Trophoblast cell (in vitro differentiated cells and primary cell): Measurements from ENCODE around the gene RBM28.

Experiments used
- DNase-seq, 2 donors: peaks; one replicate each; pipeline ENCODE4 v3.0.0-alpha.2; 2016
- H2AFZ ChIP-seq: 2 replicates; pipeline ENCODE4 v1.6.1; 2013; ENCODE audit warnings: low read length, moderate library complexity, mild to moderate bottlenecking; ENCODE audit not compliant: insufficient read depth, poor library complexity
- H2AK5ac ChIP-seq: 2 replicates; pipeline ENCODE4 v1.6.1; 2013; ENCODE audit warnings: mild to moderate bottlenecking, low read length
- H2BK120ac ChIP-seq: 2 replicates; pipeline ENCODE4 v1.6.1; 2013; ENCODE audit warnings: low read length, mild to moderate bottlenecking, moderate library complexity; ENCODE audit not compliant: insufficient read depth, poor library complexity
- H2BK12ac ChIP-seq: 2 replicates; pipeline ENCODE4 v1.6.1; 2013; ENCODE audit warnings: mild to moderate bottlenecking, low read length, moderate library complexity
- H2BK5ac ChIP-seq: 2 replicates; pipeline ENCODE4 v1.6.1; 2013; ENCODE audit warnings: low read length, low read depth, moderate library complexity, mild to moderate bottlenecking; ENCODE audit not compliant: poor library complexity
- H3K14ac ChIP-seq: 2 replicates; pipeline ENCODE4 v1.6.1; 2013; ENCODE audit warnings: mild to moderate bottlenecking, low read length
- H3K18ac ChIP-seq: 2 replicates; pipeline ENCODE4 v1.6.1; 2013; ENCODE audit warnings: mild to moderate bottlenecking, low read length
- H3K23ac ChIP-seq: 2 replicates; pipeline ENCODE4 v1.6.1; 2013; ENCODE audit warnings: low read length
- H3K27ac ChIP-seq: 2 replicates; pipeline ENCODE4 v1.5.1; 2013; ENCODE audit warnings: low read depth, mild to moderate bottlenecking, inconsistent platforms, low read length, moderate library complexity
- H3K27me3 ChIP-seq: 2 replicates; pipeline ENCODE4 v1.6.1; 2013; ENCODE audit warnings: inconsistent platforms, mild to moderate bottlenecking, low read length, moderate library complexity; ENCODE audit not compliant: insufficient read depth
- H3K36me3 ChIP-seq, 2 experiments: 1 replicate in 1 of 2; 2 replicates in 1 of 2; pipeline ENCODE4 v1.6.1; 2013; ENCODE audit warnings: low read length in 2 of 2, mild to moderate bottlenecking in 2 of 2, moderate library complexity in 1 of 2; ENCODE audit not compliant: insufficient read depth in 2 of 2, control insufficient read depth in 1 of 2
- H3K4ac ChIP-seq: 2 replicates; pipeline ENCODE4 v1.6.1; 2013; ENCODE audit warnings: low read depth, mild to moderate bottlenecking, low read length, moderate library complexity
- H3K4me1 ChIP-seq, 2 experiments: 1 replicate in 1 of 2; 2 replicates in 1 of 2; pipeline ENCODE4 v1.6.1; 2013; ENCODE audit warnings: low read length in 2 of 2, mild to moderate bottlenecking in 2 of 2, moderate library complexity in 1 of 2; ENCODE audit not compliant: insufficient read depth in 2 of 2, control insufficient read depth in 1 of 2
- H3K4me2 ChIP-seq: 2 replicates; pipeline ENCODE4 v1.6.1; 2013; ENCODE audit warnings: inconsistent platforms, mild to moderate bottlenecking, low read length, moderate library complexity
- H3K4me3 ChIP-seq: 2 replicates; pipeline ENCODE4 v1.5.1; 2013; ENCODE audit warnings: mild to moderate bottlenecking, low read depth, low read length, inconsistent platforms
- H3K79me1 ChIP-seq: one replicate; pipeline ENCODE4 v1.6.1; 2013; ENCODE audit warnings: low read length
- H3K79me2 ChIP-seq: 2 replicates; pipeline ENCODE4 v1.6.1; 2013; ENCODE audit warnings: low read length, mild to moderate bottlenecking; ENCODE audit not compliant: control insufficient read depth, insufficient read depth, poor library complexity
- H3K9ac ChIP-seq: 2 replicates; pipeline ENCODE4 v1.6.1; 2013; ENCODE audit warnings: mild to moderate bottlenecking, low read length
- H3K9me3 ChIP-seq: 2 replicates; pipeline ENCODE4 v1.6.1; 2013; ENCODE audit warnings: low read depth, mild to moderate bottlenecking, control low read depth, inconsistent platforms, low read length; ENCODE audit not compliant: insufficient read depth
- H4K12ac ChIP-seq: 2 replicates; pipeline ENCODE4 v1.6.1; 2013; ENCODE audit warnings: low read depth, mild to moderate bottlenecking, low read length, moderate library complexity
- H4K8ac ChIP-seq: 2 replicates; pipeline ENCODE4 v1.6.1; 2013; ENCODE audit warnings: low read depth, mild to moderate bottlenecking, low read length, moderate library complexity
- H4K91ac ChIP-seq: one replicate; pipeline ENCODE4 v1.6.1; 2013; ENCODE audit warnings: low read depth, mild to moderate bottlenecking, low read length, moderate library complexity
- WGBS: extraction: QIAGEN DNeasy Blood & Tissue Kit; methylation state at CpG from one replicate; pipeline ENCODE4 v1.1.7; 2013; ENCODE audit warnings: missing lambda C conversion rate; ENCODE audit not compliant: insufficient read length, insufficient coverage; ENCODE audit errors: extremely low coverage; 5-methylcytosine and 5-hydroxymethylcytosine counted together

Gene RBM28

GRCh38 chr7:128309124-128309523, 34.6 kb downstream of the RBM28 start:
- Histone ChIP-seq H3K27me3 (no peaks in the 10 kb centered on the region), H3K36me3 (peaks cover 24 to 42% of the 10 kb centered on the region in 2 experiments), H2AK5ac (no peak overlapping the region), H2AFZ (no peak overlapping the region), H2BK12ac (no peak overlapping the region), H4K8ac (no peak overlapping the region), H3K9ac (no peak overlapping the region), H3K4me1 (peaks cover 0 to 6% of the 10 kb centered on the region in 2 experiments), H4K12ac (no peak overlapping the region), H3K4me2 (no peak overlapping the region), H3K27ac (no peak overlapping the region), H3K4me3 (no peak overlapping the region), H4K91ac (no peak overlapping the region), H3K9me3 (no peaks in the 10 kb centered on the region), H3K79me1 (no peaks in the 10 kb centered on the region), H3K14ac (no peak overlapping the region), H3K79me2 (no peaks in the 10 kb centered on the region), H3K18ac (no peak overlapping the region), H3K4ac (no peak overlapping the region), H2BK5ac (no peak overlapping the region), H2BK120ac (no peak overlapping the region), H3K23ac (no peak overlapping the region)
- no peak for DNase-seq
- no CpG with 5 or more reads among the region's 6 CpGs for WGBS

GRCh38 chr7:128307061-128307460, 36.6 kb downstream of the RBM28 start:
- Histone ChIP-seq H2AFZ (no peak overlapping the region), H3K23ac (no peak overlapping the region), H3K27me3 (no peaks in the 10 kb centered on the region), H4K8ac (no peak overlapping the region), H3K4me3 (no peak overlapping the region), H2AK5ac (no peak overlapping the region), H3K4ac (no peak overlapping the region), H2BK5ac (no peak overlapping the region), H3K4me2 (no peak overlapping the region), H3K9me3 (no peaks in the 10 kb centered on the region), H2BK120ac (no peak overlapping the region), H3K79me2 (no peaks in the 10 kb centered on the region), H3K79me1 (no peaks in the 10 kb centered on the region), H3K9ac (no peak overlapping the region), H3K27ac (no peak overlapping the region), H3K4me1 (peaks cover 0 to 6% of the 10 kb centered on the region in 2 experiments), H3K18ac (no peak overlapping the region), H4K91ac (no peak overlapping the region), H3K36me3 (peaks cover 24 to 40% of the 10 kb centered on the region in 2 experiments), H2BK12ac (no peak overlapping the region), H3K14ac (no peak overlapping the region), H4K12ac (no peak overlapping the region)
- WGBS = no CpG with 5 or more reads among the region's 2 CpGs
- peak in 1 of 2 donors; percentile 8 for DNase-seq

- H3K4me3 ChIP-seq = no peak overlapping the region
- H2BK5ac ChIP-seq = no peak overlapping the region
- H3K27ac ChIP-seq = no peak overlapping the region
- no peaks in the 10 kb centered on the region for H3K79me1 ChIP-seq
- H3K9me3 ChIP-seq = no peaks in the 10 kb centered on the region
- no peak overlapping the region for H2AFZ ChIP-seq
- no peak overlapping the region for H2BK12ac ChIP-seq
- WGBS = no CpG with 5 or more reads among the region's 1 CpG
- H3K23ac ChIP-seq = no peak overlapping the region
- H3K79me2 ChIP-seq = no peaks in the 10 kb centered on the region
- no peak overlapping the region for H2AK5ac ChIP-seq
- no peak overlapping the region for H3K4ac ChIP-seq
- no peak overlapping the region for H4K8ac ChIP-seq
- no peak overlapping the region for H3K9ac ChIP-seq
- no peak overlapping the region for H2BK120ac ChIP-seq
- no peaks in the 10 kb centered on the region for H3K4me1 ChIP-seq
- DNase-seq = peak; percentile 42 to 82
- H4K91ac ChIP-seq = no peak overlapping the region
- no peaks in the 10 kb centered on the region for H3K27me3 ChIP-seq
- H3K36me3 ChIP-seq = peaks cover 17 to 26% of the 10 kb centered on the region in 2 experiments
- no peak overlapping the region for H4K12ac ChIP-seq
- H3K18ac ChIP-seq = no peak overlapping the region
- H3K14ac ChIP-seq = no peak overlapping the region
- H3K4me2 ChIP-seq = no peak overlapping the region
Observed at GRCh38 chr7:128304212-128304611, 39.5 kb downstream of the RBM28 start.

- Histone ChIP-seq H3K4me2 (no peak overlapping the region), H2AFZ (no peak overlapping the region), H3K27me3 (no peaks in the 10 kb centered on the region)
Observed at GRCh38 chr7:128303643-128304042, 40.1 kb downstream of the RBM28 start.

More at GRCh38 chr7:128303643-128304042, 40.1 kb downstream of the RBM28 start:
- Histone ChIP-seq H3K9ac (no peak overlapping the region), H4K91ac (no peak overlapping the region), H3K23ac (no peak overlapping the region), H3K9me3 (no peaks in the 10 kb centered on the region), H2BK120ac (no peak overlapping the region), H3K18ac (no peak overlapping the region), H3K79me1 (no peaks in the 10 kb centered on the region), H4K12ac (no peak overlapping the region), H2AK5ac (no peak overlapping the region), H3K36me3 (peaks cover 17 to 26% of the 10 kb centered on the region in 2 experiments), H4K8ac (no peak overlapping the region), H3K4me3 (no peak overlapping the region), H3K4me1 (no peaks in the 10 kb centered on the region), H3K27ac (no peak overlapping the region), H2BK12ac (no peak overlapping the region), H2BK5ac (no peak overlapping the region), H3K79me2 (no peaks in the 10 kb centered on the region), H3K14ac (no peak overlapping the region), H3K4ac (no peak overlapping the region)
- DNase-seq = no peak
- no CpG with 5 or more reads among the region's 5 CpGs for WGBS
